Measurements from ENCODE around the gene SS18L1. TPM values are rescaled to one million over a fixed set of nuclear protein-coding genes. Genes with fewer than 3 reads are reported as not detected.
A peak's percentile ranks its signal among the peaks of the same experiment; 100 is the strongest.

The SS18L1 gene
- total and polyA plus RNA-seq, 10 of the 15 experiments (the other 5 are each of a cell fraction or from before 2014, with no cell fraction given), result 1.8 to 20.0 (median 6.6) TPM

DNA sequence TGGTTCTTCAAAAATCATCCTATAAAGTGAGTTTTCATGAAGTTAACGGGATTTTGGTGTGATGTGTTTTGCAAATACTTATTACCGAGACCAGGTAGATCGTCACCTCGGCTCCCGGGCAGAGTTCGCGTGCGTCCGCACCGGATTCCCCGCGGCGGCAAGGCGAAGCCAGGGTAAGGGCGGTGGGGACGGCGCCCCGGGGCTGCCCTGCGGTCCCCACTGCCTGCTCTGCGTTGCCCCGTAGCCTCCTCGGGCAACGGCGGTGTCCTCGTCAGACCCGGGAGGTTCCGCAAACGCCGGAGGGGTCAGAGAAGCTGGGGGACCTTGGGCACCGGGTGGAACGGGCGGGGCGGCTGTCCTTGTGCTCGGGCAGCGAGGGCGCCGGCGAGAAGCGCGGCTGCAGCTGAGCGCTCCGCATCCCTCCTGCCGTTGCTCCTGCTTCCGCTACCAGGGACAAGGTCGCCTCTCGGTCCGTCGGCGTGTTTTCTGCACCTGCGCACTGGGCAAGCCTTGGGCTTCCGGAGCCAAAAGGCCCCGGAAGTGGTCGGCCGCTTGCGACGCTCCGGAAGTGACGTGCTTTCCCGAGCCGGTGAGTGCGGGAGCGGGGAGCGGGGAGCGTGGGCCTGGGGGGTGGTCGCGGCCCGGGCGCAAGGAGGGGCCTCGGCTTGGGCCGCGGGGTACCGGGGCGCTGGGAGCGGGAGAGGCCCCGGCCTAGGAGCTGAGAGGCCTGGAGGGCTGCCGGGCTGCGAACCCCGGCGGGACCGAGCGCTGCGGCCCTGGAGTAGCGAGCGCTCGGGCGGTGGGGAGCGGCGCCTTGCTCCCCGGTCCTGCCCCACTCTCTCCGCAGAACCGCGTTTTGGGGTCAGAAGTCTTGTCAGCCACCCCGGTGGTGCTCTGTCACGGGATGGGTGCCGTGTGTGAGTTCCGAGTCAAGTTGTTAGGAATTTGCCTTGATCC, 39.2 kb downstream of the SS18L1 start, which contains the start of gene MTG2 (continued):
- TF ChIP-seq IKZF2 (IDR thresholded peaks at IDR 0.05) (peak; percentile 37; a peak in 2 of 4 replicates), BACH1 (IDR thresholded peaks at IDR 0.05; ENCODE audit: borderline replicate concordance) (peak; percentile 69; the same call in 1 of the 2 replicates), E2F4 (IDR thresholded peaks at IDR 0.05; ENCODE audit: low read depth, low read length) (no peak), SREBF1 (IDR thresholded peaks at IDR 0.05; ENCODE audit: low read length) (no peak), GABPA (IDR thresholded peaks at IDR 0.05; ENCODE audit: low read depth) (peak; percentile 94), MYC (IDR thresholded peaks at IDR 0.05; ENCODE audit: insufficient read depth, insufficient read length, insufficient replicate concordance, low read length, severe bottlenecking) (no peak), BCL11A (IDR thresholded peaks at IDR 0.05; ENCODE audit: low read depth, low read length) (no peak), JUNB (IDR thresholded peaks at IDR 0.05) (no peak), MEF2B (IDR thresholded peaks at IDR 0.05; ENCODE audit: partially characterized antibody, poor library complexity, severe bottlenecking) (peak; percentile 19), ZBED1 (IDR thresholded peaks at IDR 0.05; ENCODE audit: borderline replicate concordance) (0 out of 2 replicates have a peak, but pooled peaks have one; percentile 6), CHD4 (IDR thresholded peaks at IDR 0.05) (no peak), SP1 (IDR thresholded peaks at IDR 0.05; ENCODE audit: low read depth, low read length) (peak; percentile 20), HDAC6 (IDR thresholded peaks at IDR 0.05; ENCODE audit: unreplicated experiment) (peak; percentile 67), MEF2A (IDR thresholded peaks at IDR 0.05; ENCODE audit: insufficient read depth, low read depth, low read length) (0 out of 2 replicates have a peak, but pooled peaks have one; percentile 15), USF1 (IDR thresholded peaks at IDR 0.05; ENCODE audit: borderline replicate concordance, extremely low read length, insufficient read depth, low read depth, low read length) (no peak), BCLAF1 (IDR thresholded peaks at IDR 0.05) (no peak), ZZZ3 (IDR thresholded peaks at IDR 0.05; ENCODE audit: control insufficient read depth, insufficient read length, low read depth) (no peak), NFYA (IDR thresholded peaks at IDR 0.05; ENCODE audit: borderline replicate concordance, low read depth, low read length) (no peak)
- TF ChIP-seq, protein P1, sequence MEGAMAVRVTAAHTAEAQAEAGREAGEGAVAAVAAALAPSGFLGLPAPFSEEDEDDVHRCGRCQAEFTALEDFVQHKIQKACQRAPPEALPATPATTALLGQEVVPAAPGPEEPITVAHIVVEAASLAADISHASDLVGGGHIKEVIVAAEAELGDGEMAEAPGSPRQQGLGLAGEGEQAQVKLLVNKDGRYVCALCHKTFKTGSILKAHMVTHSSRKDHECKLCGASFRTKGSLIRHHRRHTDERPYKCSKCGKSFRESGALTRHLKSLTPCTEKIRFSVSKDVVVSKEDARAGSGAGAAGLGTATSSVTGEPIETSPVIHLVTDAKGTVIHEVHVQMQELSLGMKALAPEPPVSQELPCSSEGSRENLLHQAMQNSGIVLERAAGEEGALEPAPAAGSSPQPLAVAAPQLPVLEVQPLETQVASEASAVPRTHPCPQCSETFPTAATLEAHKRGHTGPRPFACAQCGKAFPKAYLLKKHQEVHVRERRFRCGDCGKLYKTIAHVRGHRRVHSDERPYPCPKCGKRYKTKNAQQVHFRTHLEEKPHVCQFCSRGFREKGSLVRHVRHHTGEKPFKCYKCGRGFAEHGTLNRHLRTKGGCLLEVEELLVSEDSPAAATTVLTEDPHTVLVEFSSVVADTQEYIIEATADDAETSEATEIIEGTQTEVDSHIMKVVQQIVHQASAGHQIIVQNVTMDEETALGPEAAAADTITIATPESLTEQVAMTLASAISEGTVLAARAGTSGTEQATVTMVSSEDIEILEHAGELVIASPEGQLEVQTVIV (IDR thresholded peaks at IDR 0.05; ENCODE audit: borderline replicate concordance, partially characterized antibody), result peak; percentile 52
- TF ChIP-seq, protein P2, sequence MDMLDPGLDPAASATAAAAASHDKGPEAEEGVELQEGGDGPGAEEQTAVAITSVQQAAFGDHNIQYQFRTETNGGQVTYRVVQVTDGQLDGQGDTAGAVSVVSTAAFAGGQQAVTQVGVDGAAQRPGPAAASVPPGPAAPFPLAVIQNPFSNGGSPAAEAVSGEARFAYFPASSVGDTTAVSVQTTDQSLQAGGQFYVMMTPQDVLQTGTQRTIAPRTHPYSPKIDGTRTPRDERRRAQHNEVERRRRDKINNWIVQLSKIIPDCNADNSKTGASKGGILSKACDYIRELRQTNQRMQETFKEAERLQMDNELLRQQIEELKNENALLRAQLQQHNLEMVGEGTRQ (IDR thresholded peaks at IDR 0.05; ENCODE audit: borderline replicate concordance, low read depth, low read length), result no peak
